Thyroid gland (tissue), 4 donors: ENCODE results near the gene ZNRF4. TPM values are rescaled to one million over a fixed set of nuclear protein-coding genes. Genes with fewer than 3 reads are reported as not detected.

ENCODE experiments used
- DNase-seq, 2 donors: peaks; one replicate each; pipeline ENCODE4 v3.0.0-alpha.2; 2019
- H3K27ac ChIP-seq, 3 donors: fragments of 200-600 bp; sonication (generic); 1 replicate in 2 of 3; 2 replicates in 1 of 3; pipeline ENCODE4 v1.5.1; 2016 to 2019; ENCODE audit warnings: mild to moderate bottlenecking in 1 of 3, moderate library complexity in 1 of 3
- H3K27me3 ChIP-seq: fragments of 200-600 bp; sonication (generic); one replicate; pipeline ENCODE4 v1.5.1; 2019
- H3K36me3 ChIP-seq, 2 donors: fragments of 200-600 bp; sonication (generic); one replicate each; pipeline ENCODE4 v1.5.1; 2016 to 2019
- H3K4me1 ChIP-seq, 2 donors: fragments of 200-600 bp; sonication (generic); one replicate each; pipeline ENCODE4 v1.5.1; 2017 to 2019
- H3K4me3 ChIP-seq, 3 donors: fragments of 200-600 bp; sonication (generic); replicated peaks in 1 of 3; 1 replicate in 2 of 3; 2 replicates in 1 of 3; pipeline ENCODE4 v1.5.1; 2016; ENCODE audit warnings: mild to moderate bottlenecking in 1 of 3
- H3K9me3 ChIP-seq: fragments of 200-600 bp; sonication (generic); one replicate; pipeline ENCODE4 v1.5.1; 2017
- POLR2A ChIP-seq, 2 donors: fragments of 450-650 bp; IDR thresholded peaks; one replicate each; pipeline ENCODE4 v1.6.1; 2017; ENCODE audit warnings: antibody characterized with exemption in 2 of 2, mild to moderate bottlenecking in 2 of 2, moderate library complexity in 1 of 2
- WGBS, 2 donors: methylation state at CpG; one replicate each; pipeline ENCODE4 v1.1.5; 2017; 5-methylcytosine and 5-hydroxymethylcytosine counted together
- intact Hi-C: fragments of 100-400 bp; cut with DNase I; formaldehyde crosslinking; loops from one replicate; pipeline ENCODE4 v1.15.1; 2023
- total RNA-seq, 4 donors: library from RNA; depleted of rRNA; stranded (reverse); fragments of >200 nt; gene quantifications; one replicate each; pipeline ENCODE4 v1.2.3, GENCODE V29; 2016
- TF ChIP-seq, protein P1 (sequence below), 6 experiments: fragments of 200-600 bp in 3 of 6; fragments of 450-650 bp in 3 of 6; sonication (generic) in 3 of 6; IDR thresholded peaks; one replicate each; pipeline ENCODE4 v1.5.1; 2016 to 2019; ENCODE audit warnings: antibody characterized with exemption in 6 of 6, mild to moderate bottlenecking in 2 of 6, inconsistent platforms in 1 of 6, moderate library complexity in 1 of 6

Gene ZNRF4
- total RNA-seq, 4 donors from 2014 or later: 0.40 TPM; not detected in 3

DNA sequence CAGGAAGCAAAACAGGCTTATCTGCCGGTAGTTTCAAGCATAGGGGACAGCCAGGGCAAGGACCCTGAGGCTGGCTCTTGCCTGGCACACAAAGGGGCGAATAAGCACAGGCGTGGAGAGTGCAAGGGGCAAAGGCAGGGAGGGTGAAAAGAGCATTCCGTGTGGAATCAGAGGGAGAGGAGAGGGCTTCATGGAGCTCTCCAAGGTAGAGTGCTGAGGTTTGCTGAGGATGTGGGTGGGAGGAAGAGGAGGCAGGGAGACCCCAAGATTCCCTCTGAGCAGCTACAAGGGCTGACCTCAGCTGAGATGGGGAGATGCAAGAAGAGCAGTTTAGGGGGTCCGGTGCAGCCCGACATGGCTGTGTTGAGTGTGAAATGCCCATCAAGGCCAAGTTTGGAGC is 36.5 kb upstream of the ZNRF4 start:
- intact Hi-C loops: no loop called here
- Histone ChIP-seq H3K36me3 (no peaks in the 10 kb centered on the region), H3K27ac (no peak overlapping the region), H3K9me3 (no peaks in the 10 kb centered on the region), H3K4me1 (peaks cover 0 to 5% of the 10 kb centered on the region in 2 donors), H3K4me3 (no peak overlapping the region), H3K27me3 (no peaks in the 10 kb centered on the region)
- no peak for TF ChIP-seq POLR2A (IDR thresholded peaks at IDR 0.05)
- TF ChIP-seq, protein P1, sequence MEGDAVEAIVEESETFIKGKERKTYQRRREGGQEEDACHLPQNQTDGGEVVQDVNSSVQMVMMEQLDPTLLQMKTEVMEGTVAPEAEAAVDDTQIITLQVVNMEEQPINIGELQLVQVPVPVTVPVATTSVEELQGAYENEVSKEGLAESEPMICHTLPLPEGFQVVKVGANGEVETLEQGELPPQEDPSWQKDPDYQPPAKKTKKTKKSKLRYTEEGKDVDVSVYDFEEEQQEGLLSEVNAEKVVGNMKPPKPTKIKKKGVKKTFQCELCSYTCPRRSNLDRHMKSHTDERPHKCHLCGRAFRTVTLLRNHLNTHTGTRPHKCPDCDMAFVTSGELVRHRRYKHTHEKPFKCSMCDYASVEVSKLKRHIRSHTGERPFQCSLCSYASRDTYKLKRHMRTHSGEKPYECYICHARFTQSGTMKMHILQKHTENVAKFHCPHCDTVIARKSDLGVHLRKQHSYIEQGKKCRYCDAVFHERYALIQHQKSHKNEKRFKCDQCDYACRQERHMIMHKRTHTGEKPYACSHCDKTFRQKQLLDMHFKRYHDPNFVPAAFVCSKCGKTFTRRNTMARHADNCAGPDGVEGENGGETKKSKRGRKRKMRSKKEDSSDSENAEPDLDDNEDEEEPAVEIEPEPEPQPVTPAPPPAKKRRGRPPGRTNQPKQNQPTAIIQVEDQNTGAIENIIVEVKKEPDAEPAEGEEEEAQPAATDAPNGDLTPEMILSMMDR (IDR thresholded peaks at IDR 0.05): no peak
- 62 to 69% methylated on average over 6 of the region's 6 CpGs for WGBS, 2 donors
- no peak for DNase-seq

GRCh38 chr19:5420953-5421352 is 34.3 kb upstream of the ZNRF4 start:
- 26 to 27% methylated on average over 7 of the region's 7 CpGs for WGBS, 2 donors
- no peaks in the 10 kb centered on the region for H3K9me3 ChIP-seq
- no peaks in the 10 kb centered on the region for H3K27me3 ChIP-seq
- H3K36me3 ChIP-seq: no peaks in the 10 kb centered on the region
- DNase-seq: no peak
- no peak overlapping the region for H3K27ac ChIP-seq
- no peak overlapping the region for H3K4me3 ChIP-seq
- intact Hi-C loops: no loop called here
- TF ChIP-seq, protein P1 (IDR thresholded peaks at IDR 0.05): no peak
- no peak for TF ChIP-seq POLR2A (IDR thresholded peaks at IDR 0.05)
- peaks cover 0 to 5% of the 10 kb centered on the region in 2 donors for H3K4me1 ChIP-seq

DNA sequence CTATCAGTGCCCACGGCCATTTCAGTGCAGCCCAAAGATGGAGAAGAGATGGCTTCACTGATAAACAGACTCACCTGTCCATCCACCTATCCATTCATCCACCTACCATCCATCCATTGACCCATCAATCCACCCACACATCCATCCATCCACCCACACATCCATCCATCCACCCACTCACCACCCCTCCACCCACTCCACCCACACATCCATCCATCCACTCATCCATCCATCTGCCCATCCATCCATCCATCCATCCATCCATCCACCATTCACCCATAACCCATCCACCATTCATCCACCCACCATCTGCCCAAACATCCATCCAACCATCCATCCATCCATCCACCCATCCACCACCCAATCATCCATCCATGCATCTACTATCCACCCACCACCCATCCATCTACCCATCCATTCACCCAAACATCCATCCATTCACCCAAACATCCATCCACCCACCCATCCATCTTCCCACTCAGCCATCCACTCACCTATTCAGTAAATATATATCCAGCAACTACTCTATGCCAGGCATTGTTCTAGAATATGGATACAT is 31.6 kb upstream of the ZNRF4 start:
- Histone ChIP-seq H3K36me3 (no peaks in the 10 kb centered on the region), H3K27ac (no peak overlapping the region), H3K9me3 (no peaks in the 10 kb centered on the region), H3K27me3 (no peaks in the 10 kb centered on the region), H3K4me1 (peaks cover 0 to 5% of the 10 kb centered on the region in 2 donors), H3K4me3 (no peak overlapping the region)
- TF ChIP-seq, protein P1 (IDR thresholded peaks at IDR 0.05): no peak
- TF ChIP-seq POLR2A (IDR thresholded peaks at IDR 0.05): no peak
- no peak for DNase-seq
- WGBS, 2 donors: 86 to 91% methylated on average over 1 of the region's 1 CpG
- intact Hi-C loops: no loop called here

- Histone ChIP-seq H3K9me3 (no peaks in the 10 kb centered on the region), H3K36me3 (no peaks in the 10 kb centered on the region), H3K4me1 (peaks cover 0 to 5% of the 10 kb centered on the region in 2 donors), H3K27ac (no peak overlapping the region), H3K4me3 (no peak overlapping the region), H3K27me3 (no peaks in the 10 kb centered on the region)
- WGBS, 2 donors: 85% methylated on average over 12 of the region's 12 CpGs
- TF ChIP-seq, protein P1 (IDR thresholded peaks at IDR 0.05): no peak
- no peak for DNase-seq
- intact Hi-C loops: no loop called here
These were observed 30.8 kb upstream of the ZNRF4 start for GRCh38 chr19:5424192-5424973.

- WGBS, 2 donors: 61 to 62% methylated on average over 1 of the region's 1 CpG
- H3K4me1 ChIP-seq: peaks cover 0 to 5% of the 10 kb centered on the region in 2 donors
- H3K27me3 ChIP-seq: no peaks in the 10 kb centered on the region
- no peak for DNase-seq
- TF ChIP-seq POLR2A (IDR thresholded peaks at IDR 0.05): no peak
- TF ChIP-seq, protein P1 (IDR thresholded peaks at IDR 0.05): no peak
- H3K9me3 ChIP-seq: no peaks in the 10 kb centered on the region
- no peaks in the 10 kb centered on the region for H3K36me3 ChIP-seq
- intact Hi-C loops: no loop called here
- H3K4me3 ChIP-seq: no peak overlapping the region
- H3K27ac ChIP-seq: no peak overlapping the region
These were observed 30.0 kb upstream of the ZNRF4 start for GRCh38 chr19:5425260-5425659.
